Neural cell (in vitro differentiated cells): ENCODE results near the gene COL2A1.

Source experiments
- CTCF ChIP-seq: fragments of 450-650 bp; IDR thresholded peaks from 2 replicates; pipeline ENCODE4 v1.5.1; 2014; ENCODE audit warnings: antibody characterized with exemption, mild to moderate bottlenecking, moderate library complexity; ENCODE audit not compliant: poor library complexity, severe bottlenecking
- EZH2 ChIP-seq: fragments of 200-600, 300-800 bp; shearing (Covaris generic), sonication (generic); IDR thresholded peaks from 2 replicates; pipeline ENCODE4 v1.6.1; 2014; ENCODE audit warnings: antibody characterized with exemption, low read length, borderline replicate concordance, mild to moderate bottlenecking; ENCODE audit not compliant: insufficient read depth, poor library complexity, severe bottlenecking
- POLR2AphosphoS5 ChIP-seq: IDR thresholded peaks from 2 replicates; pipeline ENCODE4 v1.6.1; 2012
- RAD21 ChIP-seq: fragments of 450-650 bp; conservative IDR thresholded peaks from 2 replicates; pipeline ENCODE4 v1.6.1; 2014; ENCODE audit warnings: antibody characterized with exemption, mild to moderate bottlenecking, moderate library complexity
- TAF1 ChIP-seq: IDR thresholded peaks from 2 replicates; pipeline ENCODE4 v1.6.1; 2012; ENCODE audit warnings: low read depth

GRCh38 chr12:48017496-48017895, 13.2 kb upstream of the COL2A1 start:
- TF ChIP-seq CTCF, result no peak
- TF ChIP-seq EZH2, result no peak
- no peak for TF ChIP-seq TAF1
- no peak for TF ChIP-seq POLR2AphosphoS5
- no peak for TF ChIP-seq RAD21
